Esophagus squamous epithelium (tissue), 5 donors: ENCODE data around the gene MID2. TPM values are rescaled to one million over a fixed set of nuclear protein-coding genes. Genes with fewer than 3 reads are reported as not detected.

Experiments used
- DNase-seq: peaks from one replicate; lab custom pipeline; 2025; lab: John Stamatoyannopoulos, UW
- H3K27ac ChIP-seq, 4 donors: fragments of 200-600 bp; sonication (generic); one replicate each; pipeline ENCODE4 v1.5.1; 2016 to 2019; ENCODE audit warnings: mild to moderate bottlenecking in 1 of 4
- H3K27me3 ChIP-seq, 4 donors: fragments of 200-600 bp; sonication (generic); 1 replicate in 3 of 4; 2 replicates in 1 of 4; pipeline versions ENCODE4 v1.5.1 to v1.6.0; 2017 to 2021; ENCODE audit warnings: antibody characterized with exemption in 1 of 4
- H3K36me3 ChIP-seq, 3 donors: fragments of 200-600 bp; sonication (generic); one replicate each; pipeline ENCODE4 v1.5.1; 2016 to 2019
- H3K4me1 ChIP-seq, 3 donors: fragments of 200-600 bp; sonication (generic); one replicate each; pipeline ENCODE4 v1.5.1; 2017 to 2019
- H3K4me3 ChIP-seq, 4 donors: fragments of 200-600 bp; sonication (generic); 1 replicate in 3 of 4; 2 replicates in 1 of 4; pipeline ENCODE4 v1.5.1; 2016 to 2019; ENCODE audit warnings: mild to moderate bottlenecking in 2 of 4, moderate library complexity in 1 of 4
- H3K9me3 ChIP-seq, 3 donors: fragments of 200-600 bp; sonication (generic); one replicate each; pipeline ENCODE4 v1.5.1; 2016 to 2019
- POLR2A ChIP-seq, 4 donors: fragments of 450-650 bp; IDR thresholded peaks; one replicate each; pipeline ENCODE4 v1.6.1; 2017; ENCODE audit warnings: antibody characterized with exemption in 4 of 4, mild to moderate bottlenecking in 4 of 4, moderate library complexity in 3 of 4
- WGBS, 2 donors: methylation state at CpG; one replicate each; pipeline ENCODE4 v1.1.5; 2018; 5-methylcytosine and 5-hydroxymethylcytosine counted together
- intact Hi-C: fragments of 100-400 bp; cut with DNase I; formaldehyde crosslinking; loops from one replicate; pipeline ENCODE4 v1.15.0; 2022
- total RNA-seq, 4 donors: library from RNA; depleted of rRNA; stranded (reverse); fragments of >200 nt; gene quantifications; one replicate each; pipeline ENCODE4 v1.1.0, GENCODE V29; 2016
- TF ChIP-seq, protein P1 (sequence below), 6 experiments: fragments of 450-650 bp in 4 of 6; fragments of 200-600 bp in 2 of 6; sonication (generic) in 2 of 6; IDR thresholded peaks; one replicate each; pipeline ENCODE4 v1.5.1; 2016 to 2019; ENCODE audit warnings: antibody characterized with exemption in 6 of 6, mild to moderate bottlenecking in 4 of 6, moderate library complexity in 4 of 6
- donor health status: DM: yes; HTN: yes; CAD: no.

Gene MID2
- total RNA-seq, 4 donors from 2014 or later = 14.4 to 24.4 (median 17.7) TPM

DNA sequence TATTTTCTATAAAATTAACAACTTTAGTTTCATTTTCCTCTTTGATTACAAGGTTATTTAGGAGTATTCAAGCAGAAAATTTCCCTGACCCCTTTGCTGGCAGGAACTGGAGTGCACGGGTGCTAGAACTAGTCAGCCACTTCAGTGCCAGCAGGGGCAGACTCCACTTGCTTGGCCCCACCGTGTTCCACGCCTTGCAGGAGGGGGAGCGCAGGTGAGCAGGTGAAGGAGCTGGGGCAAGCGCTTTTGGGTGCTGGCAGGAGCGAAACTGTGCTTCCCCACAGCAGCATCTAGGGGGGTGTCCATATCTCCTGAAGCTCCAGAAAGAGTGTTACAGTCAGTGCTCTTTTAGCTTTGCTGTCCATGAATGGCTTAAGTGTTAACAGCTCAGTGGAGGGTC, 45.5 kb downstream of the MID2 start:
- no peak overlapping the region for H3K27ac ChIP-seq
- H3K4me1 ChIP-seq = no peaks in the 10 kb centered on the region
- WGBS, 2 donors = 57 to 74% methylated on average over 4 of the region's 6 CpGs
- no peaks in the 10 kb centered on the region for H3K36me3 ChIP-seq
- no peak for TF ChIP-seq POLR2A (IDR thresholded peaks at IDR 0.05)
- TF ChIP-seq, protein P1, sequence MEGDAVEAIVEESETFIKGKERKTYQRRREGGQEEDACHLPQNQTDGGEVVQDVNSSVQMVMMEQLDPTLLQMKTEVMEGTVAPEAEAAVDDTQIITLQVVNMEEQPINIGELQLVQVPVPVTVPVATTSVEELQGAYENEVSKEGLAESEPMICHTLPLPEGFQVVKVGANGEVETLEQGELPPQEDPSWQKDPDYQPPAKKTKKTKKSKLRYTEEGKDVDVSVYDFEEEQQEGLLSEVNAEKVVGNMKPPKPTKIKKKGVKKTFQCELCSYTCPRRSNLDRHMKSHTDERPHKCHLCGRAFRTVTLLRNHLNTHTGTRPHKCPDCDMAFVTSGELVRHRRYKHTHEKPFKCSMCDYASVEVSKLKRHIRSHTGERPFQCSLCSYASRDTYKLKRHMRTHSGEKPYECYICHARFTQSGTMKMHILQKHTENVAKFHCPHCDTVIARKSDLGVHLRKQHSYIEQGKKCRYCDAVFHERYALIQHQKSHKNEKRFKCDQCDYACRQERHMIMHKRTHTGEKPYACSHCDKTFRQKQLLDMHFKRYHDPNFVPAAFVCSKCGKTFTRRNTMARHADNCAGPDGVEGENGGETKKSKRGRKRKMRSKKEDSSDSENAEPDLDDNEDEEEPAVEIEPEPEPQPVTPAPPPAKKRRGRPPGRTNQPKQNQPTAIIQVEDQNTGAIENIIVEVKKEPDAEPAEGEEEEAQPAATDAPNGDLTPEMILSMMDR (IDR thresholded peaks at IDR 0.05) = no peak
- no peaks in the 10 kb centered on the region for H3K9me3 ChIP-seq
- H3K27me3 ChIP-seq = no peaks in the 10 kb centered on the region
- intact Hi-C loops = no loop called here
- no peak for DNase-seq
- no peak overlapping the region for H3K4me3 ChIP-seq

DNA sequence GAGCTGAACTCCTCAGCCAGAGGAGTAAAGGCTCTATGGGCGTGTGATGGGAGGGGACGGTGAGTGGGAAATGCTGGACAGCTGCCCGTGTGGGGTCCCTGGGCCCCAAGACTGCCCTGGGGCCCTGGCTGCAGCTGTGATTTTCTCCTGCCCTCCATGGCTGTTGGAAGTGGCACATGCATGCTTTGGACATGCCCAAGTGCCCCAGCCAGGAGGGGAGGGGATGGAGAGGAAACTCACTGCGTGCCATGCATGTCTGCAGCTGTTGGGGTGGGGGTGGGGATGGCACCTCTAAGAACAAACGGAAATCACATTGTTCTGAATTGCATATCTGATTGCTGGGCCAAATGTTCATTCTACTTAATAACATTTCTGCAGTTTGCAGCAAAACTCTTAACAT, 52.4 kb downstream of the MID2 start:
- 48 to 67% methylated on average over 2 to 5 of the region's 5 CpGs for WGBS, 2 donors
- TF ChIP-seq, protein P1 (IDR thresholded peaks at IDR 0.05) = no peak
- no peak for TF ChIP-seq POLR2A (IDR thresholded peaks at IDR 0.05)
- H3K4me1 ChIP-seq = no peaks in the 10 kb centered on the region

DNA sequence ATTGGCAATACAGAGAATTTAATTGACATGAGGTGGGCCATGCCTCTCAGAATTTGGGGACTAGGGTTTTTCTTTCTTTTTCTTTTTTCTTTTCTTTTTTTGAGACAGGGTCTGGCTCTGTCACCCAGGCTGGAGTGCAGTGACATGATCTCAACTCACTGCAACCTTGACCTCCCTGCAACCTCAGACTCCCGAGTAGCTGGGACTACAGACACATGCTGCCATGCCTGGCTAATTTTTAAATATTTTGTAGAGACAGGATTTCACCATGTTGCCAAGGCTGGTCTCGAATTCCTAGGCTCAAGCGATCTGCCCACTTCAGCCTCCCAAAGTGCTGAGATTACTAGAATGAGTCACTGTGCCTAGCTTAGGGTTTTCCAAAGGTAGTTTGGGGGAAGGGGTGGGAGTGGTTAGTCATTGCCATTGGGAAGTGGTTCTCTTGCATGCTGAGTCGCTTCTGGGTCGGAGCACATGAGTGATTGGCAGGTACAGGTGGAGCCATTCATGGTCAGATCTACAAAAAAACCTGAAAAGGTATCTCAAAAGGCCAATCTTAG, 54.5 kb downstream of the MID2 start:
- no peak for DNase-seq
- Histone ChIP-seq H3K9me3 (no peaks in the 10 kb centered on the region), H3K27me3 (no peaks in the 10 kb centered on the region), H3K4me1 (no peaks in the 10 kb centered on the region), H3K36me3 (no peaks in the 10 kb centered on the region), H3K4me3 (no peak overlapping the region), H3K27ac (no peak overlapping the region)
- intact Hi-C loops = no loop called here
- 51 to 70% methylated on average over 2 to 3 of the region's 5 CpGs for WGBS, 2 donors
- TF ChIP-seq, protein P1 (IDR thresholded peaks at IDR 0.05) = no peak
- no peak for TF ChIP-seq POLR2A (IDR thresholded peaks at IDR 0.05)

More for the DNA sequence above, 52.4 kb downstream of the MID2 start:
- Histone ChIP-seq H3K27ac (no peak overlapping the region), H3K4me3 (no peak overlapping the region), H3K36me3 (no peaks in the 10 kb centered on the region), H3K9me3 (no peaks in the 10 kb centered on the region), H3K27me3 (no peaks in the 10 kb centered on the region)
- intact Hi-C loops = no loop called here
- no peak for DNase-seq

DNA sequence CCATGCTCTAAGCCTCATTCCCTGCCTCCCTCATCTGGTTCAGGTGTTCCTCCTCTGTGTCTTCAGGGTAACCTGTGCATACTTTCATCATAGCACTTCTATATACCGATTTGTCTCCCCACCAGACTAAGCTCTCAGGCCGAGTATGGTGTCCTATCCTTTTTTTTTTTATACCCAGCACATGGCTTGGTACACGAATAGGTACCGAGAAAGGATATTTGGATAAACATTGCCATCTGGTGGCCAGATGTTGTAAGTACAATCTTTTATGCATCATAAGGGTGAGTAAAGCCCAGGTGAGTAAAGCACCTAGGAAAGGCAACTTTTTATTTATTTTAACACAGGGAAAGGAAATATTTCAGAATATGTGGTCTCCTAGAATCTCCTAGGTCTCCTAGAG, 68.4 kb downstream of the MID2 start:
- TF ChIP-seq, protein P1 (IDR thresholded peaks at IDR 0.05) = peak; percentile 47 to 60 (median 54)
- TF ChIP-seq POLR2A (IDR thresholded peaks at IDR 0.05) = no peak
- intact Hi-C loops = no loop called here
- Histone ChIP-seq H3K27me3 (no peaks in the 10 kb centered on the region), H3K36me3 (no peaks in the 10 kb centered on the region), H3K27ac (no peak overlapping the region), H3K4me1 (no peaks in the 10 kb centered on the region), H3K9me3 (peaks cover 0 to 4% (median 0%) of the 10 kb centered on the region in 3 donors), H3K4me3 (no peak overlapping the region)
- WGBS, 2 donors = 12 to 27% methylated on average over 4 of the region's 4 CpGs
- DNase-seq = no peak

DNA sequence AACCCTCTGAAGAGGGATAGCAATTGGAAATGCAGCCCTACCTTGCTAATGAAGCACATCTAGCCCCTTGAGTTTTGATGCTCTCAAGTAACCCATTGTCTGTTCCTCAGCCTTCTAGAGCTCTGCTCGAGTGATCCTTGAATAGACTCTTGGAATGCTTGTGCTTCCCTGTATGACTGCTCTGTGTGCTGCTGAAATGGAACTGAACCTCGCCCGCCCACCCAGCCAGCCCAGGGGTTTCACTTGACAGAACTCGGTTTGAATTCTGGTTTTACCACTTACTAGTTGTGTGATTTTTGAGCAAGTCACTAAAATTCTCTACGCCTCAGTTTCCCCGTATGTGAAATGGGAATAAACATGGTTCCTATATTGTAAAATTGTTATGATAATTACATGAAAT, 77.1 kb downstream of the MID2 start:
- H3K36me3 ChIP-seq = peaks cover 0 to 28% (median 0%) of the 10 kb centered on the region in 3 donors
- intact Hi-C loops = no loop called here
- H3K4me3 ChIP-seq = no peak overlapping the region
- no peaks in the 10 kb centered on the region for H3K9me3 ChIP-seq
- TF ChIP-seq, protein P1 (IDR thresholded peaks at IDR 0.05) = no peak
- no peak for TF ChIP-seq POLR2A (IDR thresholded peaks at IDR 0.05)
- no peaks in the 10 kb centered on the region for H3K4me1 ChIP-seq
- DNase-seq = no peak
- no peaks in the 10 kb centered on the region for H3K27me3 ChIP-seq
- 54 to 92% methylated on average over 2 to 5 of the region's 6 CpGs for WGBS, 2 donors
- H3K27ac ChIP-seq = no peak overlapping the region
